ENCODE measurements around the gene SQSTM1.

Gene SQSTM1

GRCh38 chr5:179794575-179794974 is 26.1 kb upstream of the SQSTM1 start:
- TF ChIP-seq CTCF (conservative IDR thresholded peaks at IDR 0.05), result no peak
- H3K27ac ChIP-seq, result peak overlapping the region; percentile 99

- H3K27ac ChIP-seq, result peak overlapping the region; percentile 99
- TF ChIP-seq CTCF (conservative IDR thresholded peaks at IDR 0.05), result no peak
Observed at GRCh38 chr5:179795049-179795862, 25.4 kb upstream of the SQSTM1 start.

GRCh38 chr5:179795863-179796833 is 24.6 kb upstream of the SQSTM1 start:
- peak; percentile 94 for TF ChIP-seq CTCF (conservative IDR thresholded peaks at IDR 0.05)
- peak overlapping the region; percentile 99 for H3K27ac ChIP-seq

- no peak for TF ChIP-seq CTCF (conservative IDR thresholded peaks at IDR 0.05)
- H3K27ac ChIP-seq, result peak overlapping the region; percentile 99
Observed at GRCh38 chr5:179796877-179797608, 23.7 kb upstream of the SQSTM1 start.

GRCh38 chr5:179797741-179798140 is 23.0 kb upstream of the SQSTM1 start:
- no peak for TF ChIP-seq CTCF (conservative IDR thresholded peaks at IDR 0.05)
- H3K27ac ChIP-seq, result peak overlapping the region; percentile 99

- peak overlapping the region; percentile 99 for H3K27ac ChIP-seq
- no peak for TF ChIP-seq CTCF (conservative IDR thresholded peaks at IDR 0.05)
Observed at GRCh38 chr5:179798144-179798770, 22.4 kb upstream of the SQSTM1 start.
